ENCODE results near the gene SH2D5.

The SH2D5 gene

DNA sequence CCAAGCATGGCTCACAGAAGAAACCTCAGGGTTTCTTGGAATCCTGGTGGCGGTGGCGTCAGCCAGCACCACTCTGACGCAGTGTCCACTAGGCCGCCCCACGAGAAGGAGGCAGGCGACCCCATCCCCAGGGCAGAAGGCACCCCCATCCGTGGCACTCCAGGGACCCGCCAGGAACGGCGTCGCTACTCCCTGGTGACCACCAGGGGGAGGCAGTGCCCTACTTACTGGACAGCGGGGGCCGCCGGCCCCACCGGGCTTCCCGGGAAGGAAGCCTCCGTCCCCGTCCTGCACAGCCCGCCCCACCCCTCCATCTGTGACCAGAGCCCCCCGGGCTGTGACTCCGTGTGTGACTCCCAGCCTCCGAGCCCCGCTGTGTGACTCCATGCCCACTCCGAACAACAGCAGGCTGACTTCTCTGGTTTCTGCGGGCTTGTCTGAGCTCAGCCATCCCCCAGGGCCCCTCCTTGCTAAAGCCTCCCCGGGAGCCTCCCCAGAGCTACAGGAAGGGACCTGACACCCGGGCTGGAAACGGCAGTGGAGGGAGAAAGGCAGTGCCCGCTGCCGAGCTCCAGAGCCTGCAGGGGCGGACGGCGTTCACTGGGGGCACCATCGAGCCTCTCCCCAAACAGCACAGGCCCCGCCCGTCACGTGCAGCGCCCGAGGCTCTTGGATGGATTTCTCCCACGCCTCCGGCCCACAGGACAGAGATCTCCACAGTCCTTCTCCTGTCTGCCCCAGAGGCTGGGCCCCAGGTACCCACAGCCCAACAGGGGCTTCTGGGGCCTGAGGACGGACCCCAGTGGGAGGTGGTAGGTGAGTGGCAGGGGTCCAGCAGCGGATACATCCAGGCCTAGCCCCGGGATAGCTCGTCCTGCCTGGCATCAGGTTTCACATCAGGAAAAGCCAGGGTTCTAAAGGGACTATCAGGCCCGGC, 35.8 kb downstream of the SH2D5 start:
- TF ChIP-seq, protein P1, sequence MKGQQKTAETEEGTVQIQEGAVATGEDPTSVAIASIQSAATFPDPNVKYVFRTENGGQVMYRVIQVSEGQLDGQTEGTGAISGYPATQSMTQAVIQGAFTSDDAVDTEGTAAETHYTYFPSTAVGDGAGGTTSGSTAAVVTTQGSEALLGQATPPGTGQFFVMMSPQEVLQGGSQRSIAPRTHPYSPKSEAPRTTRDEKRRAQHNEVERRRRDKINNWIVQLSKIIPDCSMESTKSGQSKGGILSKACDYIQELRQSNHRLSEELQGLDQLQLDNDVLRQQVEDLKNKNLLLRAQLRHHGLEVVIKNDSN (IDR thresholded peaks at IDR 0.05): peak; percentile 95
- peak; percentile 81 for TF ChIP-seq RAD21 (IDR thresholded peaks at IDR 0.05; ENCODE audit: low read depth)
- TF ChIP-seq, protein P2, sequence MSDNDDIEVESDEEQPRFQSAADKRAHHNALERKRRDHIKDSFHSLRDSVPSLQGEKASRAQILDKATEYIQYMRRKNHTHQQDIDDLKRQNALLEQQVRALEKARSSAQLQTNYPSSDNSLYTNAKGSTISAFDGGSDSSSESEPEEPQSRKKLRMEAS (IDR thresholded peaks at IDR 0.05): peak; percentile 94
- TF ChIP-seq NFIC (IDR thresholded peaks at IDR 0.05): 0 out of 2 replicates have a peak, but pooled peaks have one; percentile 22
- TF ChIP-seq, protein P3, sequence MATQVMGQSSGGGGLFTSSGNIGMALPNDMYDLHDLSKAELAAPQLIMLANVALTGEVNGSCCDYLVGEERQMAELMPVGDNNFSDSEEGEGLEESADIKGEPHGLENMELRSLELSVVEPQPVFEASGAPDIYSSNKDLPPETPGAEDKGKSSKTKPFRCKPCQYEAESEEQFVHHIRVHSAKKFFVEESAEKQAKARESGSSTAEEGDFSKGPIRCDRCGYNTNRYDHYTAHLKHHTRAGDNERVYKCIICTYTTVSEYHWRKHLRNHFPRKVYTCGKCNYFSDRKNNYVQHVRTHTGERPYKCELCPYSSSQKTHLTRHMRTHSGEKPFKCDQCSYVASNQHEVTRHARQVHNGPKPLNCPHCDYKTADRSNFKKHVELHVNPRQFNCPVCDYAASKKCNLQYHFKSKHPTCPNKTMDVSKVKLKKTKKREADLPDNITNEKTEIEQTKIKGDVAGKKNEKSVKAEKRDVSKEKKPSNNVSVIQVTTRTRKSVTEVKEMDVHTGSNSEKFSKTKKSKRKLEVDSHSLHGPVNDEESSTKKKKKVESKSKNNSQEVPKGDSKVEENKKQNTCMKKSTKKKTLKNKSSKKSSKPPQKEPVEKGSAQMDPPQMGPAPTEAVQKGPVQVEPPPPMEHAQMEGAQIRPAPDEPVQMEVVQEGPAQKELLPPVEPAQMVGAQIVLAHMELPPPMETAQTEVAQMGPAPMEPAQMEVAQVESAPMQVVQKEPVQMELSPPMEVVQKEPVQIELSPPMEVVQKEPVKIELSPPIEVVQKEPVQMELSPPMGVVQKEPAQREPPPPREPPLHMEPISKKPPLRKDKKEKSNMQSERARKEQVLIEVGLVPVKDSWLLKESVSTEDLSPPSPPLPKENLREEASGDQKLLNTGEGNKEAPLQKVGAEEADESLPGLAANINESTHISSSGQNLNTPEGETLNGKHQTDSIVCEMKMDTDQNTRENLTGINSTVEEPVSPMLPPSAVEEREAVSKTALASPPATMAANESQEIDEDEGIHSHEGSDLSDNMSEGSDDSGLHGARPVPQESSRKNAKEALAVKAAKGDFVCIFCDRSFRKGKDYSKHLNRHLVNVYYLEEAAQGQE (IDR thresholded peaks at IDR 0.05; ENCODE audit: low read depth): no peak
- TF ChIP-seq TEAD4 (IDR thresholded peaks at IDR 0.05): no peak
- 0 out of 2 replicates have a peak, but pooled peaks have one; percentile 18 for TF ChIP-seq EGR1 (IDR thresholded peaks at IDR 0.05)
- peak; percentile 44; the same call in 1 of the 2 replicates for TF ChIP-seq ZBTB7A (IDR thresholded peaks at IDR 0.05; ENCODE audit: low read depth)

DNA sequence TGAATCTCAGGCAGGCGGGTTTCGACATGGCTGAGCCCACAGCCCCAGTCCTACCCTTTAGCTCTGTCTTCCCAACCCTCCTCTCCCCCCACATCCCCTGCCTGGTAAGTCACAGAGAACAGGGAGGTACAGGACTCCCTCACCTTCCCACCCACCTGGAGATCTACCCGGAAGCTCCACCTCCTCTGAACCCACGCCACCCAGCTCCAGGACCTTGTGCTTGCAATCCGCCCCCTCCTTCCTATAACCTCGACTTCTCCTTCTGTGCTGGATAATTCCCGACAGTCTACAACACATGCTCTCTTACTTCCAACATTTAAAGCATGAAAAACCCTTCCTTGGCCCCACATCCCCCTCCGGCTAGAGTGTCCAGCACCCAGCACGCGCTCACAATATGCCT, 37.0 kb downstream of the SH2D5 start:
- TF ChIP-seq EGR1 (IDR thresholded peaks at IDR 0.05) (no peak), YY1 (IDR thresholded peaks at IDR 0.05; ENCODE audit: low read depth) (no peak), CREB1 (IDR thresholded peaks at IDR 0.05; ENCODE audit: low read depth) (no peak), TCF12 (IDR thresholded peaks at IDR 0.05; ENCODE audit: low read depth) (no peak), TEAD4 (IDR thresholded peaks at IDR 0.05) (no peak), ZBTB7A (IDR thresholded peaks at IDR 0.05; ENCODE audit: low read depth) (no peak), FOXM1 (IDR thresholded peaks at IDR 0.05; ENCODE audit: borderline replicate concordance, low read depth) (no peak), CEBPB (IDR thresholded peaks at IDR 0.05) (no peak), EP300 (IDR thresholded peaks at IDR 0.05; ENCODE audit: borderline replicate concordance) (no peak), RAD21 (IDR thresholded peaks at IDR 0.05; ENCODE audit: low read depth) (no peak)
- TF ChIP-seq, protein P3 (IDR thresholded peaks at IDR 0.05; ENCODE audit: low read depth): no peak
- TF ChIP-seq, protein P2 (IDR thresholded peaks at IDR 0.05): no peak

DNA sequence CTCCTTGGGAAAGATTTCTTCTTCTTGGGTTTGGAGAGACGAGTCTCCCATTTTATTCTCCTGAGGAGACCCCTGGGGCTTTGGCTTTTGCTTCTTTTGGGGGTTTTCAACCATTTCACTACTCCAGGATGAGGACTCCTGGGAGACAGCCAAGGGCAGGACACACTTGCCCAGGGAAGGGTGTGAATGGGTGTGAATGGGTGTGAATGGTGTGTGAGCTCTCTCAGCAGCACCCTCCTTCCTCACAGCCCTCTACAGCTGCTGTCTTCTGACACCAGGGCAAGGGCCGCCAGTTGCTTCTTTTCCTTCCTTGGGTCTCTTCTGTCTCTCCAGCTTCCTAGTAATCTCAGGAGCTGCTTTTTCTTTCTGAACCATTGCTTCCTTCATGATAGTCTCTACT, 38.9 kb downstream of the SH2D5 start:
- no peak for TF ChIP-seq ZBTB7A (IDR thresholded peaks at IDR 0.05; ENCODE audit: low read depth)

DNA sequence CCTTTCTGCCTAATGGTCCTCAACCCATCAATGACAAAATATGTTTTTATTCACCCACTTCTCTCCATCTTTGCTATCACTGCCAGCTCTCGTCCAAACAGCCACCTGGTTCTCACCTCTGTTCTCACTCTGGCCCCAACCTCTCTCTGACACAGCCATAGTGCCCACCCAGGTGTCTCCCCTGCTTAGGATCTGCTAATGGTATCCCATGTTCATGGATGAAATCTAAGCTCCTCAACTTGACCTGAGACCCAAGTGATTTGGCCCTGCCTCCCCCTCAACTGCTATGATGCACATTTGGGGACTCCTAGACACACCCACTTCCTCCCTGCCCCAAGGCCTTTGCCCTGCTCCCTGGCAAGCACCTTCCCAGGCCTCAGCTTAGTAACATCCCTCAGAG, 40.6 kb downstream of the SH2D5 start:
- TF ChIP-seq CREB1 (IDR thresholded peaks at IDR 0.05; ENCODE audit: low read depth): no peak
- TF ChIP-seq NFIC (IDR thresholded peaks at IDR 0.05): no peak
- TF ChIP-seq CEBPB (IDR thresholded peaks at IDR 0.05): no peak
- no peak for TF ChIP-seq ZBTB7A (IDR thresholded peaks at IDR 0.05; ENCODE audit: low read depth)
- TF ChIP-seq, protein P1 (IDR thresholded peaks at IDR 0.05): no peak
- no peak for TF ChIP-seq FOXM1 (IDR thresholded peaks at IDR 0.05; ENCODE audit: borderline replicate concordance, low read depth)
- no peak for TF ChIP-seq TCF12 (IDR thresholded peaks at IDR 0.05; ENCODE audit: low read depth)
- no peak for TF ChIP-seq RAD21 (IDR thresholded peaks at IDR 0.05; ENCODE audit: low read depth)
- TF ChIP-seq TEAD4 (IDR thresholded peaks at IDR 0.05): no peak
- TF ChIP-seq, protein P2 (IDR thresholded peaks at IDR 0.05): no peak

DNA sequence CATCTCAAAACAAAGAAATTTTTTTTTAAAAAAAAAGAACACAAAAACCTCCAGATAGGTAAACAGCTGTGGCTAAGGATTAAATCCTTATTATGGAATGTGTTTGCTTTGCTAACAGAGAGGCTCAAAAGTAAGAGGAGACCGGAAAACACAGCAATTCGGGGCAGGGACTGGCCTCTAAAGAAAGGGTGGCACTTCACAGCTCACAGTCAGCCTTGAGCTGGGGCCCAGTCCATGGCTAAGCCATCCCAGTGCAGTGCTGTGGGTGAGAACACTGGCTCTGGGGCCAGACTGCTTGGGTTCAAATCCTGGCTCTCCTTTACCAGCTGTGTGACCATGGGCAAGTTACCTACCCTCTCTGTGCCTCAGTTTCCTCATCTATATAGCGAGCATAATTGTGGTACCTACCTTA, 42.9 kb downstream of the SH2D5 start:
- TF ChIP-seq, protein P3 (IDR thresholded peaks at IDR 0.05; ENCODE audit: low read depth): no peak
- no peak for TF ChIP-seq TEAD4 (IDR thresholded peaks at IDR 0.05)
- no peak for TF ChIP-seq EGR1 (IDR thresholded peaks at IDR 0.05)
- TF ChIP-seq NFIC (IDR thresholded peaks at IDR 0.05): no peak

Data from Ishikawa (cell line).